HepG2 (cell line): ENCODE data around the gene TMEM270. TPM values are rescaled to one million over a fixed set of nuclear protein-coding genes. Genes with fewer than 3 reads are reported as not detected.

Experiments
- ATAC-seq: fragments of 200-7000 bp; cut with Tn5 transposase; 3 replicates; pipeline ENCODE4 v1.9.1; 2020; ENCODE audit warnings: mild to moderate bottlenecking, moderate library complexity
- BruUV-seq: library from RNA; stranded (reverse); fragments of 400-500 nt; replicated peaks from 2 replicates; lab custom pipeline; 2021; lab: Mats Ljungman, UMichigan
- CTCF ChIA-PET: fragments of 300-600 bp; formaldehyde crosslinking; extraction: SDS; loops from one replicate; lab custom pipeline; 2021; ENCODE audit warnings: low total read pairs, inconsistent platforms, low intra/inter-chr PET ratio; lab: Yijun Ruan, JAX
- POLR2A ChIA-PET: fragments of 350-600 bp; sonication (Branson Sonifier 250); formaldehyde crosslinking; loops from one replicate; lab custom pipeline; 2020; ENCODE audit warnings: antibody characterized with exemption, inconsistent platforms; lab: Yijun Ruan, JAX
- DNase-seq: peaks from one replicate; pipeline ENCODE4 v3.0.0-alpha.2; 2015; ENCODE audit warnings: low spot score
- FAIRE-seq: peaks from 3 replicates; lab custom pipeline; 2011; peaks lifted over from hg19 to GRCh38; lab: Jason Lieb, UNC
- H2AFZ ChIP-seq: one replicate; pipeline ENCODE4 v1.6.1; 2011; ENCODE audit warnings: low read length, inconsistent platforms
- H3K27ac ChIP-seq: fragments of 300-600 bp; 3 replicates; pipeline ENCODE4 v1.8.0; 2011; ENCODE audit warnings: mixed run types, mild to moderate bottlenecking, mixed read lengths, low read length, inconsistent platforms; ENCODE audit not compliant: insufficient read depth; ENCODE audit errors: extremely low read length
- H3K27me3 ChIP-seq, 2 experiments: fragments of 200-600 bp in 1 of 2; 2 replicates in 1 of 2; 3 replicates in 1 of 2; pipeline versions ENCODE4 v1.6.0 to v1.8.0; 2011; ENCODE audit warnings: low read length in 2 of 2, mild to moderate bottlenecking in 2 of 2, moderate library complexity in 2 of 2, inconsistent platforms in 1 of 2; ENCODE audit not compliant: insufficient read depth in 2 of 2, control insufficient read depth in 1 of 2
- H3K36me3 ChIP-seq, 2 experiments: fragments of 200-600 bp in 1 of 2; replicated peaks in 1 of 2; 2 replicates in 1 of 2; 3 replicates in 1 of 2; pipeline versions ENCODE4 v1.5.1 to v1.8.0; 2011; ENCODE audit warnings: low read length in 2 of 2, inconsistent platforms in 1 of 2; ENCODE audit not compliant: insufficient read depth in 2 of 2, control insufficient read depth in 1 of 2
- H3K4me1 ChIP-seq: 2 replicates; pipeline ENCODE4 v1.5.1; 2012; ENCODE audit warnings: low read length, inconsistent platforms; ENCODE audit not compliant: insufficient read depth
- H3K4me2 ChIP-seq: 2 replicates; pipeline ENCODE4 v1.6.0; 2011; ENCODE audit warnings: low read depth, low read length, inconsistent platforms
- H3K4me3 ChIP-seq, 3 experiments: fragments of 200-600 bp in 1 of 3; sonication (generic), shearing (Covaris generic) in 1 of 3; replicated peaks in 1 of 3; 2 replicates each; pipeline ENCODE4 v1.5.1; 2011 to 2016; ENCODE audit warnings: low read length in 3 of 3, inconsistent platforms in 2 of 3, low read depth in 2 of 3, mild to moderate bottlenecking in 2 of 3, control low read depth in 1 of 3, mixed read lengths in 1 of 3; ENCODE audit not compliant: insufficient read depth in 1 of 3
- H3K79me2 ChIP-seq: one replicate; pipeline ENCODE4 v1.6.1; 2011; ENCODE audit warnings: low read length, inconsistent platforms; ENCODE audit not compliant: insufficient read depth
- H3K9ac ChIP-seq: 2 replicates; pipeline ENCODE4 v1.6.0; 2011; ENCODE audit warnings: mild to moderate bottlenecking, low read depth, low read length, inconsistent platforms; ENCODE audit not compliant: insufficient read depth
- H3K9me3 ChIP-seq: 2 replicates; pipeline ENCODE4 v1.5.1; 2012; ENCODE audit warnings: mild to moderate bottlenecking, low read length
- H4K20me1 ChIP-seq: 2 replicates; pipeline ENCODE4 v1.6.0; 2011; ENCODE audit warnings: inconsistent platforms, mild to moderate bottlenecking, low read length, moderate library complexity; ENCODE audit not compliant: insufficient read depth
- ATF7 ChIP-seq, 2 experiments: fragments of 450-650 bp in 1 of 2; sonication (generic) in 1 of 2; formaldehyde crosslinking in 1 of 2; IDR thresholded peaks; 2 replicates each; pipeline versions ENCODE4 v1.4.0 to v1.6.1; 2016 to 2020; ENCODE audit warnings: antibody characterized with exemption in 1 of 2, mild to moderate bottlenecking in 1 of 2, missing genetic modification reagents in 1 of 2
- BHLHE40 ChIP-seq: IDR thresholded peaks from 2 replicates; pipeline ENCODE4 v1.6.1; 2011; ENCODE audit warnings: low read length, improper control_type of control experiment
- FOSL2 ChIP-seq: sonication (generic); formaldehyde crosslinking; IDR thresholded peaks from 2 replicates; pipeline ENCODE4 v1.4.0; 2020; ENCODE audit warnings: missing genetic modification reagents
- HHEX ChIP-seq: IDR thresholded peaks from 2 replicates; pipeline ENCODE4 v1.6.1; 2016; ENCODE audit warnings: control low read depth
- KDM5A ChIP-seq: fragments of 200-600 bp; sonication (generic); IDR thresholded peaks from 2 replicates; pipeline ENCODE4 v1.7.0; 2018; ENCODE audit warnings: antibody characterized with exemption, mild to moderate bottlenecking, low read length, borderline replicate concordance
- SKIL ChIP-seq: sonication (generic); formaldehyde crosslinking; IDR thresholded peaks from 2 replicates; pipeline ENCODE4 v1.8.0; 2022; ENCODE audit warnings: missing genetic modification reagents, mild to moderate bottlenecking, moderate library complexity, borderline replicate concordance
- ZNF343 ChIP-seq: sonication (generic); formaldehyde crosslinking; IDR thresholded peaks from 2 replicates; pipeline ENCODE4 v1.4.0; 2020; ENCODE audit warnings: mild to moderate bottlenecking, missing genetic modification reagents
- ZNF660 ChIP-seq: sonication (generic); formaldehyde crosslinking; IDR thresholded peaks from 2 replicates; pipeline ENCODE4 v1.5.1; 2020; ENCODE audit warnings: mild to moderate bottlenecking, low read depth, missing genetic modification reagents, borderline replicate concordance
- WGBS: methylation state at CpG from one replicate; pipeline ENCODE4 v1.1.6; 2017; ENCODE audit warnings: low lambda C conversion rate; 5-methylcytosine and 5-hydroxymethylcytosine counted together
- in situ Hi-C: cut with HindIII; loops from 2 replicates; pipeline ENCODE4 v1.10.0; 2017; ENCODE audit warnings: low pct_unique_long_range_greater_than_20kb; ENCODE audit not compliant: extremely low pct_ligation_motif_present
- intact Hi-C: fragments of 100-400 bp; cut with micrococcal nuclease; formaldehyde crosslinking; loops from one replicate; pipeline ENCODE4 v1.10.0; 2022; ENCODE audit not compliant: unreplicated experiment
- polyA plus RNA-seq, 8 experiments: library from polyadenylated mRNA; depleted of rRNA in 3 of 8; stranded (reverse) in 7 of 8; unstranded in 1 of 8; fragments of >200 nt; fragmentation: Illumina TruSeq in 4 of 8; extraction: Trizol in 4 of 8; gene quantifications; 2 replicates each; pipeline versions ENCODE4 v1.2.1 to v1.2.3, GENCODE V29; 2011 to 2016; ENCODE audit warnings: low read depth in 4 of 8, missing spikeins in 1 of 8, mixed read lengths in 1 of 8; ENCODE audit not compliant: insufficient read depth in 1 of 8
- total RNA-seq, 5 experiments: library from RNA; depleted of rRNA; stranded (reverse); fragments of >200 nt; fragmentation: Illumina TruSeq; extraction: Trizol; gene quantifications; 2 replicates each; pipeline ENCODE4 v1.2.3, GENCODE V29; 2016; ENCODE audit warnings: low read depth in 1 of 5
- TF ChIP-seq, protein P1 (sequence below): IDR thresholded peaks from 2 replicates; pipeline ENCODE4 v1.6.1; 2016; ENCODE audit warnings: missing genetic modification reagents, missing compliant biosample characterization

The TMEM270 gene
- total and polyA plus RNA-seq, 2 of the 13 experiments (the other 11 are each of a cell fraction or from before 2014, with no cell fraction given): not detected

DNA sequence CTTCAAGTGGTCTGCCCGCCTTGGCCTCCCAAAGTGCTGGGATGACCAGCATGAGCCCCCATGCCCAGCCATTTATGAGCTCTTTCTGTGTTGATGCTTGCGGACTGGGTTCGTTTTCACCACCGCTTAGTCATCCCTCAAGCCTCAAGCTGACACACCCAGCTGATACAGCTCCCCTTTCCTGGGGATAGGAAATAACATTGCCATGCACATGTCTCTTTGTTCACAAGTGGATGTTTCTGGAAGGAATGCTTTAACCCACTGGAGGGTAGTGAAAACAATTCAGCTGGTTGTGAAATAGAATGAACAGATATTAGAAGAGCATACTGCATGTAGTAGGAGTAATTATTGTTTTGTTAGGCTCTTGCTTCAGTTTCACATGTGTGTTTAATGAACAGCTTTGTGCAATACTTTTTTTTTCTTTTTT lies 10.2 kb upstream of the TMEM270 start:
- no peak for DNase-seq
- Histone ChIP-seq H3K9me3 (no peaks in the 10 kb centered on the region), H3K4me1 (peaks cover 2% of the 10 kb centered on the region), H4K20me1 (no peaks in the 10 kb centered on the region), H3K79me2 (no peaks in the 10 kb centered on the region), H3K36me3 (no peaks in the 10 kb centered on the region), H3K27ac (no peak overlapping the region), H3K9ac (no peak overlapping the region), H3K4me2 (no peak overlapping the region), H3K27me3 (peaks cover 0 to 15% of the 10 kb centered on the region in 2 experiments; a peak in 1 of 5 replicates), H2AFZ (no peak overlapping the region), H3K4me3 (no peak overlapping the region)
- no peak for ATAC-seq
- in situ Hi-C loops: no loop called here
- POLR2A ChIA-PET: interaction anchor here (1.1 to 1.3 kb wide), 3 partner anchors 8 to 25 kb away, joined by 3 to 6 read pairs (median 6); partner anchors contain the start of gene METTL27
- CTCF ChIA-PET: no interaction called here
- BruUV-seq: no TSS peak
- TF ChIP-seq FOSL2 (CRISPR knock-in tag) (peak; percentile 55), ATF7 (IDR thresholded peaks at IDR 0.05) (no peak), ATF7 (CRISPR knock-in tag; IDR thresholded peaks at IDR 0.05) (no peak), ZNF660 (CRISPR knock-in tag) (no peak), HHEX (no peak), KDM5A (no peak), ZNF343 (CRISPR knock-in tag) (no peak)
- 36% methylated on average over 4 of the region's 4 CpGs for WGBS
- intact Hi-C loops: no loop called here
- FAIRE-seq: no peak

GRCh38 chr7:73851410-73852338 lies 9.3 kb upstream of the TMEM270 start:
- FAIRE-seq (no peak), ATAC-seq (no peak), DNase-seq (peak; percentile 52)
- peaks cover 0 to 14% of the 10 kb centered on the region in 2 experiments; a peak in 1 of 5 replicates for H3K27me3 ChIP-seq
- 24% methylated on average over 8 of the region's 8 CpGs for WGBS
- no peaks in the 10 kb centered on the region for H3K79me2 ChIP-seq
- no peak overlapping the region for H3K4me2 ChIP-seq
- ChIA-PET POLR2A (interaction anchor here (1.2 kb wide), 1 partner anchor 9 kb away, joined by 6 read pairs; the partner anchor contains the start of gene METTL27), CTCF (no interaction called here)
- no peak overlapping the region for H3K4me3 ChIP-seq
- H3K27ac ChIP-seq: no peak overlapping the region
- no peaks in the 10 kb centered on the region for H3K36me3 ChIP-seq
- H4K20me1 ChIP-seq: no peaks in the 10 kb centered on the region
- intact Hi-C loops: no loop called here
- TF ChIP-seq SKIL (CRISPR knock-in tag) (no peak), FOSL2 (CRISPR knock-in tag) (peak; percentile 49; the same call in 1 of the 2 replicates), BHLHE40 (peak; percentile 55; the same call in 1 of the 2 replicates)
- TF ChIP-seq, protein P1, sequence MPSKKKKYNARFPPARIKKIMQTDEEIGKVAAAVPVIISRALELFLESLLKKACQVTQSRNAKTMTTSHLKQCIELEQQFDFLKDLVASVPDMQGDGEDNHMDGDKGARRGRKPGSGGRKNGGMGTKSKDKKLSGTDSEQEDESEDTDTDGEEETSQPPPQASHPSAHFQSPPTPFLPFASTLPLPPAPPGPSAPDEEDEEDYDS (CRISPR knock-in tag): no peak
- no peak overlapping the region for H3K9ac ChIP-seq
- H3K4me1 ChIP-seq: peaks cover 6% of the 10 kb centered on the region
- no peaks in the 10 kb centered on the region for H3K9me3 ChIP-seq
- no TSS peak for BruUV-seq
- no peak overlapping the region for H2AFZ ChIP-seq
- in situ Hi-C loops: no loop called here
